GM18526 (cell line): ENCODE data around the gene PSME1.

Source experiments
- POLR2A ChIP-seq: IDR thresholded peaks from 3 replicates; pipeline ENCODE4 v1.6.1; 2011; ENCODE audit not compliant: insufficient read length; ENCODE audit errors: extremely low read depth

The PSME1 gene

GRCh38 chr14:24147761-24148428, 11.9 kb downstream of the PSME1 start:
- no peak for TF ChIP-seq POLR2A

DNA sequence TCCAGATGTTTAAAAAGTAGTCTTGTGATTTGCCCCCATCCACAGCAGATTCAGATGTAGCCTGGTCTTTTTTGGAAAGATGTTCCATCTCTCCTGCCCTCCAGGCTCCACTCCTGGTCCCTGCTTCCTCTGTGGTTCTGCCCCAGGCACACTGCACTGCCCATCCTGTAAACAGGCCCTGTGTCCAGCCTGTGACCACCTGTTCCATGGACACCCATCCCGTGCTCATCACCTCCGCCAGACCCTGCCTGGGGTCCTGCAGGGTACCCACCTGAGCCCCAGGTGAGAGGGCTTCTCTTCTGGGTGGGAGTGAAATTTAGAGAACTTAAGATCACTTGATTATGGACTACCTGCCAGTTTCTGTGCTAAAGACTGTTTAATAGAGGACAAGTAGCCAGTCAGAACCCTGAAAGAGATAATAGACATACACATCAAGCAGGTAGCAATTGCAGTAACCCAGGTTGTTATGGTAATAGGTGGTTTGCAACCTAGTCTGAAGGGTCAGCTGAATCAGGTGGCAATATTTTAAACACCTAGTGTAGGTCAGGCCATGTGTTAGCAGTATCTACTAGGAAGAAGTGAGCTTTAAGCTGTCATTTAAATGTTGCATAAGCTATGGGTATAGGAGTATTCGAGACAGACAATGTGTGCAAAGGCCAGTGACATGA, 13.4 kb downstream of the PSME1 start:
- TF ChIP-seq POLR2A, result no peak

DNA sequence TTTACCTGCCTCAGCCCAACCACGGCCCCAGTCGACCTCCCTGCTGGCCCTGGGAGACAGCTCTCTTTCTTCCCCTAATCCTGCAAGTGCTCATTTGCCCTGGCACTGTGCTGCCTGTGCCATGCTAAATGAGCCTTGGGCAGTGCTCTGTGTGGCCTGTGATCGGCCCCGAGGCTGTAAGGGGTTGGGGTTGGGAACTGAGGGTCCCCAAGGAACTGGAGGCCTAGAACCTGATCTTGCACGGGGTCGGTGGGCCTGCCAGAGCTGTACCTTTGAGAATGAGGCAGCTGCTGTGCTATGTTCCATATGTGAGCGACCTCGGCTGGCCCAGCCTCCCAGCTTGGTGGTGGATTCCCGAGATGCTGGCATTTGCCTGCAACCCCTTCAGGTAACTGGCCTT, 14.1 kb downstream of the PSME1 start:
- TF ChIP-seq POLR2A, result no peak

DNA sequence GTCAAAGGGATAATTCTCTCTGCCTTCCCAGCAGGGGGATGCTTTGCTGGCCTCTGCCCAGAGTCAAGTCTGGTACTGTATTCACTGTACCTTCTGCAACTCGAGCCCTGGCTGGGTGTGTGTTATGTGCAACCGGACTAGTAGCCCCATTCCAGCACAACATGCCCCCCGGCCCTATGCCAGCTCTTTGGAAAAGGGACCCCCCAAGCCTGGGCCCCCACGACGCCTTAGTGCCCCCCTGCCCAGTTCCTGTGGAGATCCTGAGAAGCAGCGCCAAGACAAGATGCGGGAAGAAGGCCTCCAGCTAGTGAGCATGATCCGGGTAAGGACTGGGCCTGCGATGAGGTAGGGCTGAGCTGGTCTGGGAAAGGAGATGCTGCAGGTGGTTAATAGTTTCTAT, 14.6 kb downstream of the PSME1 start:
- no peak for TF ChIP-seq POLR2A

GRCh38 chr14:24150993-24151392, 15.0 kb downstream of the PSME1 start:
- no peak for TF ChIP-seq POLR2A

- TF ChIP-seq POLR2A, result no peak
Observed at GRCh38 chr14:24151404-24152080, 15.5 kb downstream of the PSME1 start.

DNA sequence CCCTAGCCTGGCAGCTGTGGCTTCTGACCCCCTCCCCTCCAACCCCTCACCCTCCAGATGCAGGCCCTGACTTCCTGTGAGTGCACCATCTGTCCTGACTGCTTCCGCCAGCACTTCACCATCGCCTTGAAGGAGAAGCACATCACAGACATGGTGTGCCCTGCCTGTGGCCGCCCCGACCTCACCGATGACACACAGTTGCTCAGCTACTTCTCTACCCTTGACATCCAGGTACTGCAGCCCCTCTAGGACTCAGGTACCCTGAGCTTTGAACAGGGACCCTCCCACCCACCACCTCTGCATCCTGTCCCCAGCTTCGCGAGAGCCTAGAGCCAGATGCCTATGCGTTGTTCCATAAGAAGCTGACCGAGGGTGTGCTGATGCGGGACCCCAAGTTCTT, 19.1 kb downstream of the PSME1 start:
- TF ChIP-seq POLR2A, result no peak

GRCh38 chr14:24156840-24157239, 20.8 kb downstream of the PSME1 start:
- no peak for TF ChIP-seq POLR2A

- TF ChIP-seq POLR2A, result no peak
Observed at GRCh38 chr14:24157331-24157730, 21.3 kb downstream of the PSME1 start.

- no peak for TF ChIP-seq POLR2A
Observed at GRCh38 chr14:24159777-24160498, 23.9 kb downstream of the PSME1 start.

DNA sequence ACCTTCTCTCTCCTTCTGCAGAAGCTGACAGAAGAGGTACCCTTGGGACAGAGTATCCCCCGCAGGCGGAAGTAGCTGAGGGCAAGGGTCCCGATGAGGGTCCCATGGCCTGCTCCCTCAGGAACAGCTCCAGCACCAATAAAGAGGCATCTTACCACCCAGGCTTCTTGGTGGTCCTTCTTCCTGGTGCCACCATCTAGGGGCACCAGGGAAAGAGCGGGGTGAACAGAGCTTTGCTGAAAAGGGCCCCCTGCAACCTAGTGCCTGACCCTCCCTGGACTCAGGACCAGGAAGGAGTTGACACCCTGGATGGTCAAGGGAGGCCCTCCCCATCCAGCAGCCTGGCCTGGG, 24.5 kb downstream of the PSME1 start:
- TF ChIP-seq POLR2A, result no peak

- peak; percentile 86 for TF ChIP-seq POLR2A
Observed at GRCh38 chr14:24160850-24161804, 25.1 kb downstream of the PSME1 start, which contains the start of gene IRF9. IRF9 (plus strand) TSS chr14:24161265; CDS start chr14:24162145, 880 bp downstream.

GRCh38 chr14:24162093-24162492, 26.1 kb downstream of the PSME1 start:
- no peak for TF ChIP-seq POLR2A

DNA sequence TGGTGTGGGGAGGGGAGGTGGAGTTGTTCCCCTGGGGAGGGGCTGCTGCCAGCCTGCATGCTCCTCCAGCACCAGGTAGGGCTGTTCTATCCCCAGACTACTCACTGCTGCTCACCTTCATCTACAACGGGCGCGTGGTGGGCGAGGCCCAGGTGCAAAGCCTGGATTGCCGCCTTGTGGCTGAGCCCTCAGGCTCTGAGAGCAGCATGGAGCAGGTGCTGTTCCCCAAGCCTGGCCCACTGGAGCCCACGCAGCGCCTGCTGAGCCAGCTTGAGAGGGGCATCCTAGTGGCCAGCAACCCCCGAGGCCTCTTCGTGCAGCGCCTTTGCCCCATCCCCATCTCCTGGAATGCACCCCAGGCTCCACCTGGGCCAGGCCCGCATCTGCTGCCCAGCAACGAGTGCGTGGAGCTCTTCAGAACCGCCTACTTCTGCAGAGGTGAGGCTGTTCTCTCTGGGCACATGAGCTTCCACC, 28.6 kb downstream of the PSME1 start:
- peak; percentile 22 for TF ChIP-seq POLR2A
